NCI-H2029 treated with DMSO at 0.1 percent for 48 hours (cell line): ENCODE data around the gene NFATC1.
A peak's percentile ranks its signal among the peaks of the same experiment; 100 is the strongest.

Experiments
- DNase-seq: peaks from one replicate; lab custom pipeline; 2025; lab: John Stamatoyannopoulos, UW

NFATC1 gene

DNA sequence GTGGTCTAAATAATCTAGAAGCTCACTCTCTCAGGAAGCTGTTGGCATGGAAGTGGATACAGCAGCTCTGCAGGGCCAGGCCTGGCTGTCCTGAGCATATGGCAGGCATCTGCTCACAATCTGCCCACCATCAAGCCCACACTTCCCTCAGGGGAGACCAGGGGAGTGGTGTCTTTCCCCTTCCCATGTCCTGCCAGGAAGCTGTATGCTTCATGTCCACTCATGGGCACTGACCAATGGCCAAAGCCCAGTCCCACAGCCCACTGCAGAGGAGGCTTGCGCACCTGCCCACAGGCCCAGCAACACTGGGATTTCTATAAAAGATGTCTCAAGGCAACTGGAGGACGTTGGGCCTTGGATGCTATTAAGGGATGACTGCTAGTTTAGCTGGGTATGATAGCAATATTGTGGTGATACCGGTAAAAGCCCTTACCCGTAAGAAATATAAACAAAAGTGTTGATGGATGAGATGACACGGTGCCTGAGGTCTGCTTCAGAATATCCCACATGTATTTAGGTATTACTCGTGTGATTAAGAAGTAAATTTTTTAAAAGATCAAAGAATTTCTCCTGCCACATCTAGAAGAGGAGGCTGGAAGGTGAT is 177.2 kb downstream of the NFATC1 start:
- no peak for DNase-seq

DNA sequence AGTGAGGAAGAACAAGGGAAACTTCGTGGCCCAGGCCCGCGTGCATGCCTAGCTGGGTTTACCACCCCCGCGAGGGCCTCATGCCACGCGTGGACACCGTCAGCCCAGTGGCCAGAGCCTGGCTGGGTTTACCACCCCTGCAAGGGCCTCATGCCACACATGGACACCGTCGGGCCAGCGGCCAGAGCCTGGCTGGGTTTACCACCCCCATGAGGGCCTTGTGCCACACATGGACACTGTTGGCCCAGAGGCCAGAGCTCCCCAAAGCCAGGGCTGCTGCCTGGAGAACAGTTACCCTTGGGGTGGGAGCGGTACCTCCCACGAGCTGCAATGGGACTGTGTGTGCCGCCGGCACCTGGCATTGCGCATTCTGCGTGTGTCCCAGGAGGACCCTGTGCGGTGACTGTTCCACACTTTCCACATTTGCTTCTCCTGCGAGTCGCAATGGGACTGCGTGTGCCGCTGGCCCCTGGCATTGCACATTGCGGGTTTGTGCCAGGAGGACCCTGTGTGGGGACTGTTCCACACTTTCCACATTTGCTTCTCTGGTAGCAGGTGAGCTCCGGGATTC is 178.3 kb downstream of the NFATC1 start:
- DNase-seq, result no peak

DNA sequence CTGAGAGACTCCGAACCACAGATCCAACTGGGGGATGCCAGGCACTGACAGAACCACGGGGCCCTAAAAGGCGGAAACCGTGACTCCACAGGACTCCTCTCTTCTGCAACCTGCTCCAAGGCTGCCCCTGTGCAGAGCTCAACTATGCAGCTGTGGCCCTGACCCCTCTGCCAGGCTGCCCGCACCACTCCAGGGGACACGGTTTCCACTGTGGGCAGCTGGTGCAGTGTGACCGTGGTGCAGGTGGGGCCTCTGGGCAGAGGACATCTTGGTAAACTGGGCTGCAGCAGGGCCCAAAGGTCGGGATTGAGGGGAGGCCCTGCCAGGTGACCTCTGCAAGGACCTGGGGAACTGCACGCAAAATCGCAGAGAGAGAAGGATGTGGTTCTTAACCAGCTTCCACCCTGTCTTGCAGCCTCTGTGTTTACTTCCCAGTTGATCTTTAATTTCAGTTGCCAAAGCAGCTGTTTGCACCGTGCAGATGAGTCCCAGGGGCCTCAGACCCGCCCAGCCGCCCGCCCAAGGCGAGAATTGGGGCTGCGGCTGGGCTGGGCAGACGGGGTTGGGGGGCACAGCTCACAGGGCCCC is 179.3 kb downstream of the NFATC1 start:
- DNase-seq, result no peak

DNA sequence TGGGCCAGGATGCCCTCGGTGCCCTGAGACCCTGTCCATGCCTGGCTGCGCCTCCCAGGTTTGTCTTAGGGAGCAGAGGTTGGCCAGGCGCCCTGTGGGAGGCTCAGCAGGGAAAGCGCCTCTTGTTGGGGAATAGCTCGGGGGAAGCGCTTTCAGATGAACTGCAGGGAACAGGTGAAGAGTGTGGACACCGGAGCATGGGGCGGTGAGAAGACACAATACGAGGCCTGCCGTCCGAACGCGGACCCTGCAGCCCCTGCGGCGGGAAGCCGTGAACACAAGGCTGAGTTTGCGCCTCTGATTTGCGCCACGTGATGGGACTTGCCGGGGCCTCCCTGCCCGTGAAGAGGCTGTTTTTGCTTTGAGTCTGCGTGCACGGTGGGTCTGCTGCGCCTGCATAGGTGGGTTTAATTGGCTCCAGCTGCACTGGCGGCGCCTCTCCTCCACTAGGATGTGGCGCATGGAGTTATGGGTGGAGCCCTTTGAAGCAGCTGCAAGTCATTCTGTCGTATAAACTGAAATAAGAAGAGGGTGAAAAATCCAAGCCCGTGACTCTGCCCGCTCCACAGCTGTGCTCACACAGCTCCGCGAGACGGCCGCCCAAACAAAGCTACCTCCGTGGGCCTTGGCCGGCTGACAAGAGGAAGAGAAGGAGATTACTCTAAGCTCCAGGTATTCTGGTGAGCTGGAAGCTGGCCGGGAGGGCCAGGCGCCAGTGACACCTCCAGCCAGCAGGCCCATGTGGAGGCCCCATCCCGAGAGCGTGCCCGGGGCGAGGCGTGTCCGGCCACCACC is 180.4 kb downstream of the NFATC1 start:
- DNase-seq, result peak; percentile 32

DNA sequence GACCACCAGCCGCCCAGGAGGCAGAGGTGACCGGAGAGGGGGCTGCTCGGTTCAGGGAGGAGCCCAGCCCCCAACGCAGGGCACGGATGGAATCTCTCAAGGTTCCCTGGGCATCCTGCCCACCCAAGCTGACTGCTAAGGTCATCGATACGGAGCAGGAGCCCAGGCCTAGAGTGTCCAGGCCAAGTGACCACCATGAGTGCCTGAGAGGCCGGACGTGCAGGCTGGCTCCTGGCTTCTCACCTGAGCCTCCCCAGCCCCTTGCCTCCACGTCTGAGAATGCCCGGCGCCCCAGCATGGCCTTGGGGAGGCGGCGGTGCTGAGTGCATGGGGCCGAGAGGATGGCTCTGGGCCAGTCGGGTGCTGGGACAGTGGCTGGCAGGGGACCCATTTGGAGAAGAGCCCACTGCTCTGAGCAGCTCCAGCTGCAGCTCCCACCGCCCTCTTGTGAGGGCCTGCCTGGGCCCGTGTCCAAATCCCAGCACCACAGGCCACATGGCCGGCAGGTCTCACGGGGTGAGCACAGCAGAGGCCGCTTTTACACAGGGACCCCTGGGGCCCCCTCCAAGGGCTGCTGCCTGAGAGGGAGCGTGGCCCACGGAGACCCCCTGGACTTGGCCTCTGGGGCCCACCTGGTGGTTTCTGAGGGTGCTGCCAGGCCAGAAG is 181.1 kb downstream of the NFATC1 start:
- DNase-seq, result peak; percentile 10

DNA sequence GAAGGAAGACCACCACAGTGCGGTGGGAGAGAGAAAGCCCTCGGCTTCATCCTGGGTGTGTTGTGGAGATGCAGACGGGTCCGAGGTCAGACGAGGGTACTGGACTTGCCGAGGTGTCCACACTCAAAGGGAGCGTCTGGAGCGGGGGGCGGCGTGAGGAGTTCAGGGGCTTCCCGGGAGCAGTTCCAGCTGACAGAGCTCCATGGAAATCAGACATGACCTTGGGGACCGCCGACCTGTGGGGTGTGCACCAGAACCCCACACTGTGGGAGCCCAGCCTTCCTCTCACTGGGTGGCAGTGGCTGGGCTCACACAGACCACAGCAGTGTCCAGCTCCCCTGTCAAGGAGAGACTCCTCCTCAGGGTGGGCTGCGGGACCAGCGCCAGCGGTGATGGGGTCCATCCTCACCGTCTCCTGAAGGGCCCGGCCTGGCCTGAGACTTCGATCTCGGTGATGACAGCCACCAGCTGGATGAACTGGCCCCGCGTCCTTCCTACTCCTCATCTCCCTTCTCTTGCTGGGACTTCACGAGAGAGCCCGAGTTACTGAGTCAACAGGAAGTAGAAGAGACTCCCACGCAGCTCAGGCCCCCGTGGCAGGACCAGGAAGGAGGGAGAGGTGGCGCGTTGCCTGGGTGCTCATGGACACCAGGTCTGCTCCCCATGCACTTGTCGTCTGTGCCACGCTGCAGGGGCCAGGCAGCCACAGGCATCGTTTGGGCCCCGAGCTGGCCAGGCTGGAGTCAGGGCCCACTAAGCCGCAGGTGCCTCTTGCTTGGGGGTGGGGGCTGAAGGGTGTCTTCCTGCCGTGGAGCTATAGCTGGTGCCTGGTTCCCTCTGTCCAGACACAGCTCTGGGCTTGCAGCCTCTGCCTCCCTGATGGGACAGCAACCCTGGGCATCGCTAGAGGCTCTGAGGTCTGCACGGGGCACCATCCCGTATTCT is 182.0 kb downstream of the NFATC1 start:
- no peak for DNase-seq

DNA sequence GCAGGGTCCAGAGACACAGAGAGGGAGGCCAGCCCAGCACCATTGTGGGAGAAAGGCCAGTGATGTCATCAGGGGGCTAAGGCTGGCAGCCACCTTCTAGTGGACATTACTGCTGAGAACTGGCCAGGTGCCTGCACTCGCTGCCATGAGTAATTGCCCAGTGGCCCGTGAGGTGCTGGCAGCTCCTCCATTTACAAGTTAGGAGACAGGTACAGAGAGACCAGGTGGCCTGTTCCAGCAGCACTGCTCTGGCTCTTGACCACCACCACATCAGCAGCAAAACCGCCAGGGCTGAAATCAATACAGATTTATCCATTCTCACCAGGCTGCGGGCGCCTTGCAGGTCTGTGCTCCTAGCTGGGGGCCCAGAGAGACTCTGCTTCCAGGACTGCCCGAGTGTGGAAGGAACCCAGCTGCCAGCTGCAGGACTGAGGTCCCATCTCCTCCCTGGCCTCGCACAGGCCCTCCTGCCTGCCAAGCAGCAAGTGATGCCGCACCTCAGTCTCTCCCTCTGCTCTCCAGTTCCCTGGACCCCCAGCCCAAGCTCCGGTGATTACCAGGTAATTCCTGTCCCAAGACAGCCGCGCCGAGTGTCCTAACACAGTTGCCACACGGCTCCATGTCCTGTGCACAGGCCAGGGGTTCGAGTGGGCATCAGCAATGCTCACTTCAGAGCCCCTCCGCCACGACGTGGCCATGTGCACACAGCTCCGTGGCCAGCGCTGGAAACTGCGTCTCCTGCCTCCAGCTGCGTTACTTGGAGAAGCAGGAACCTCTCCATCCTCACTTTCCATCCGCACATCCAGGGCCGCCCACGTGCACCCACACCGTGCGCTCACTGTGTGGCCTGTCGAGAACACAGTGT is 182.9 kb downstream of the NFATC1 start:
- DNase-seq, result no peak
